HG03342 (cell line): Measurements from ENCODE around the gene JDP2.
"Not testable (repeated sequence)": the region's sequence is repeated elsewhere in the genome, so short reads cannot be mapped to it uniquely, and the experiment has no call there.

Experiments
- ATAC-seq: cut with Tn5 transposase; IDR thresholded peaks from one replicate; pipeline ENCODE4 v1.9.1; 2021; ENCODE audit warnings: mild to moderate bottlenecking, moderate library complexity; ENCODE audit not compliant: unreplicated experiment

Gene JDP2, protein sequence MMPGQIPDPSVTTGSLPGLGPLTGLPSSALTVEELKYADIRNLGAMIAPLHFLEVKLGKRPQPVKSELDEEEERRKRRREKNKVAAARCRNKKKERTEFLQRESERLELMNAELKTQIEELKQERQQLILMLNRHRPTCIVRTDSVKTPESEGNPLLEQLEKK

GRCh38 chr14:75427482-75428229 lies at the start of gene JDP2:
Gene JDP2 (plus strand): TSS chr14:75428022. CDS start chr14:75437921, 9,899 bp downstream.
- peak; percentile 40 for ATAC-seq

DNA sequence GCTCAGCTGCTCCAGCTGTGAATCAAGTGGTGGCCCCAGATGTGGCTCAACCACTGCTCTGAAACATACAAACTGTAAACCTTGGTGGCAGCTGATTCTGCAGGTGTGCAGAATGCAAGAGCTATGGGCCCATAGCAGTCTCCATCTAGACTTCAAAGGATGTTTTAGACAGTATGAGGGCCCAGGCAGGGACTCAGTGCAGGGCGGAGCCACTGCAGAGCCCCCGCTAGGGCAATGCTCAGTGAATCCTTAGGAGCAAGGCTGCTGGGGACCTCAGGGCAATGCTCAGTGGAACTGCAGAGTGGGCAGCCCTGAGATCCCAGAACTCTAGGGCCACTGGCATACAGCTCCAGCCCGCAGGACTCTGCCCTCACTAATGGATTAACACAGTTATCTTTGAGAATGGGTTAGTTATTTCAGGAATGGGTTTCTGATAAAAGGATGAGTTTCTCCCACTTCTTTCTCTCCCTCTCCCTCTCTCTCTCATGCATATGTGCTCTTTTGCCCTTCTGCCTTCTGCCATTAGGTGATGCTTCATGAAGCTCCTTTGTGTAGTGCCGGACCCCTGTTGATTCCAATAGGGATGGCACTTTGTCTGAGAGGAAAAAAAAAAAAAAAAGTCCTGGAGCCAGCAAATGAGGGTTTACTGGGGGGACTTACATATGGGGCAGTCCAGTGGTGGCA lies 48.4 kb upstream of the JDP2 start:
- ATAC-seq = no peak

- ATAC-seq = no peak
Observed at GRCh38 chr14:75379930-75380270, 47.9 kb upstream of the JDP2 start.

DNA sequence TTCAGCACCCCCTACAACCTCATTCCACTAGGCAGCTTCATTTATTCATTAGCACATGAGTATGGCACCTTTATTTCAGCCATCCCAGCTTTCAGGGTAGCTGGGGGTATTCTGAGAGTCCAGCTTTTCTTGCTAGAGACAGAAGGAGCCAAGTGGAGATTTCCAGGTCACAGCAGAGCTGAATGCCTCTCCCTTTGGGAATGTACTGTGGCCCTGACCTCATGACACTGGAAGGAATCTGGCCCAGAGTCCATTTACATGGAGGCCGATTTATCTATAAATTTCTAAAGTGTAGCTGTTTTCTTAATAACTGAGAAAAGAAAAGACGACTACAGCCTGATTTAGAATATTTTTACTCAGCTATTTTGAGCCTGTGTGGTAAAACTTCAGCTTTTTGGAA lies 47.2 kb upstream of the JDP2 start:
- ATAC-seq = no peak

- ATAC-seq = no peak
Observed at GRCh38 chr14:75381642-75382041, 46.2 kb upstream of the JDP2 start.

DNA sequence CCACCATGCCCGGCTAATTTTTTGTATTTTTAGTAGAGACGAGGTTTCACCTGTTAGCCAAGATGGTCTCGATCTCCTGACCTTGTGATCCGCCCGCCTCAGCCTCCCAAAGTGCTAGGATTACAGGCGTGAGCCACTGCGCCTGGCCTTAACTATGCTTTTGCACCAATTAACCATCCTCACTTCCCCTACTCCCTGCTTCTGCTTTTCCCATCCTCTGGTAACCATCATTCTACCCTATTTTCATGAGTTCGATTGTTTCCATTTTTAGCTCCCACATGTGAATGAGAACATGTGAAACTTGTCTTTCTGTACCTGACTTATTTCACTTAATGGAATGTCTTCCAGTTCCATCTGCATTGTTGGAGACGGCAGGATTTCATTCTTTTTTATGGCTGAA lies 44.6 kb upstream of the JDP2 start:
- ATAC-seq = not testable (repeated sequence)

- ATAC-seq = no peak
Observed at GRCh38 chr14:75383721-75384120, 44.1 kb upstream of the JDP2 start.

GRCh38 chr14:75389679-75390078 lies 38.1 kb upstream of the JDP2 start:
- no peak for ATAC-seq

DNA sequence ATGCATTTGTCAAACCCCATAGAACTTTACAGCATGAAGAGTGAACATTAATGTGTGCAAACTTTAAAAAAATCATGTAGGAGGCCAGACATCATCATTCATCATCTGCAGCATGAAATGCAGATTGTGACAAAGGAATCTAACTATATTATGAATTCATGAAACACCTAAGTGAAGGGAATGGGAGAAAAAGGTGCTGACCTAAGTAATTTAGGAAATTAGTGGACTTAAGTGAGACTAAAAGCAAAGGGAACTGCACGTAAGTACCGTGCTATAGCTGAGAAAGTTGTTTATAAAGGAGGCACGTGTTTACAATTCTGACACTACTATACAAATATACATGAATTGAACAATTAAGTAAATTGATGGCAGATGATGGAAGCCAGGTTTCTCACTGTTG lies 37.6 kb upstream of the JDP2 start:
- ATAC-seq = no peak

DNA sequence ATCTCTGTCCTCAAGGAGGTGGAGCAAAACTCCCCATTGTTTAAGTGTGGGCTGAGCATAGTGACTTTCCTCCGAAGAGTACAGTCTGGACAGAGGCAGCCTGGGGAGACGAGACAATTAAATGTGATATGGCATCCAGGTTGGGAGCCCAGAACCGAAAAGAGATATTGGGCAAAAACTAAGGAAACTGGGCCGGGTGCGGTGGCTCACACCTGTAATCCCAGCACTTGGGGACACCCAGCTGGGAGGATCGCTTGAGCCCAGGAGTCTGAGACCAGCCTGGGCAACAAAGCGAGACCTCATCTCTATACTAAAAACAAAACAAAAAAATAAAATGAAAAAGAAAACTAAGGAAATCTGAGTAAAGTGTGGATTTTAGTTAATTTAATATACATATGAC lies 35.9 kb upstream of the JDP2 start:
- ATAC-seq = no peak

DNA sequence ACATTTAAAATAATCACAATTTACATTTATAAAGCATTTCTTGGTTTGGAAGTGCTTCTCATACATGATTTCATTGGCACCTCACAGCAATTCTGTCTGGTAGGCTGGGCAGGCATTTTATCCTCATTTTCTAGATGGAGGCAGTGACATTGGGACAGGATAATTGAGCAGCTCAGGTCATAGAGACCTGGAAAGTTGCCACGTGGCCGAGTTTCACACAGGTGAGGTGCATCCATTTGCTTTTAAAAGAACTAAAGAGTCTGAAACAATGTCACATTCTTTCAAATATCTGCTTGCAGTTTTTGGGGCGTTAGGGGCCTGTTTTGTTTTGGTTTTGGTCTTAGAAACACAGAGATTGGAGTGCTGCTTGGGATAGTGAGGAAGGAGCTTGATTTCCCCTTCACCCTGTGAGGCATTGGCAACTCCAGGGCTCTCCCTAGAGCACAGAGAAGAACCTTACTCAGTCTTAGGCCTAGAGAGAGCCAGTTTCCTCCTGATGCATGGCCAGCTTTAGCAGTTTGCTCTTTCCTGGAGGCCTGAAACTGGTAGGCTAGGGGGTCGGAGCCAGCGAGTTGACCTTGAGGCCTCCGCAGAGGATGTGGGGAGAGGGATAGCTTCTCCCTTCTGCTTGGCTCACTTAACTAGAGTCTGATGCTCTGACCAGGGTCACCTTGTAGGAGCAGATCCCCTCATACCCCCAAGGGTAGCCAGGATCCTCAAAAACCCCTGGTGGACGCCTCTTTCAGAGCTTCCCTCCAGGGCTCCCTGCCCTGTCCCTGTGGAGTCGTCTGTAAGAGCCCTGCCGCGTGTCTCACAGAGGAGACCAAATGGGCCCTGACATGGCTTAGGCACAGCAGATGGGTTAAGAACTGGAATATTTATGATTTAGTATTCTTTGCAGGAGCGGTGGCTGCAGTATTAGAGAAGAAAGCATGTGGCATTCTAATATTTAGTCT lies 34.9 kb upstream of the JDP2 start:
- ATAC-seq = no peak

- no peak for ATAC-seq
Observed at GRCh38 chr14:75393794-75394193, 34.0 kb upstream of the JDP2 start.

DNA sequence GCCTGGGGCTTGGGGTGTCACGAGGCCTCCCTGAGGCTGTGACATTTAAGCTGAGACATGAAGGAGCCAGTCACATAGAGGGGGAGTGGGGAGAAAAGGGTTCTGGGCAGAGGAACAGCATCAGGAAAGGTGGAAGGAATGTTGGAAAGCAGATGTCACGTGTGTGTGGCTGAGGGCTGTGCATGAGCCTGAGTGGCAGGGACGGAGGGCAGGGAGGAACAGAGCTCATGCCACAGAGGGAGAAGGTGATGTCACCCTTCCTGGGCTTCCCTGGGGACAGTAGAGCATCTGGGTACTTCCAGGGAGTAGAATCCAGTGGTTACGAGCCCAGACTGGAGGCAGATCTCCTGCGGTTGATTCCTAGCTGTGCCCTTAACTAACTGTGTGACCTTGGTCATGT lies 32.0 kb upstream of the JDP2 start:
- ATAC-seq = no peak

GRCh38 chr14:75399321-75399720 lies 28.5 kb upstream of the JDP2 start:
- ATAC-seq = no peak

DNA sequence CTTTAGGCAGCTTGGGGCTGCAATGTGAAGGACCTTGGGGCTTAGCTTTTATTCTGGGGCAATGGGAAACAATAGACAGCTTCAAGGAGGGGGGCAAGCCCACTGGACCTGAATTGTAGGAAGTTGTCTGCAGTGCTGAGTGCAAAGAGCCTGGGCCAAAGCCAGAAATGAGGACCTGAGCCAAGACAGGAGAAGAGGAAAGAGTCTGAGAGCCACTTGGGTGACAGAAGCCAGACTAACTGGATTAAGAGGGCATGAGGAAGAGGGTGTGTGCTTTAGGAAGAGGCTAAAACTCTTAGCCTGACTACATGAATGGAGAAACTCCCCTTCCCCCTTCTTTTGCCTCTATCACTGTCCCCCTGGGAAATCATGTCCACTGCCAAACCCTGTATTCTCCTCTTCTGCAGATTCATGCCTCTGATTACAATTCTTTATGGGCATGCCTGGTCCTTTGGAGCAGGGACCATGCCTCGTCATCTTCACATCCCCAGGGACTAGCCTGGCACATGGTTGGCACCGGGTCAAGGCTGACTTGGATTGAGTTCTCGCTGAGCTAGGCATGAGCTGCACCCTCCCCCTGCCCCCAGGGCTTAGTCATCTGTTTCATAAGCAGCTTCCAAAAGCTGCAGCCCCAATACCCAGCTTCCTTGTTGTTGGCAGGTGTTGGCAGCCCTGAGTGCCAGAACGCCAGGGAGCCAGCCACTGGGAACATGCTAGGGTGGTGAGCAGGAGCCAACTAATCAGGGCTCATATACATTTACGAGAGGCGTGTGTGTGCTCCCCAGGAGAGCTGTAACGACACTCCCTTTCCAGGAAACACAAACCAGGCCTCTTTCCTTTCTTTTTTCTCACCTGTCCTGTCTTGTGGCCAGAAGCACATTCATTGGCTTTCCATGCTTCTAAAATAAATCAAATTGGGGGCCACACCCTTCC lies 27.7 kb upstream of the JDP2 start:
- ATAC-seq = no peak

DNA sequence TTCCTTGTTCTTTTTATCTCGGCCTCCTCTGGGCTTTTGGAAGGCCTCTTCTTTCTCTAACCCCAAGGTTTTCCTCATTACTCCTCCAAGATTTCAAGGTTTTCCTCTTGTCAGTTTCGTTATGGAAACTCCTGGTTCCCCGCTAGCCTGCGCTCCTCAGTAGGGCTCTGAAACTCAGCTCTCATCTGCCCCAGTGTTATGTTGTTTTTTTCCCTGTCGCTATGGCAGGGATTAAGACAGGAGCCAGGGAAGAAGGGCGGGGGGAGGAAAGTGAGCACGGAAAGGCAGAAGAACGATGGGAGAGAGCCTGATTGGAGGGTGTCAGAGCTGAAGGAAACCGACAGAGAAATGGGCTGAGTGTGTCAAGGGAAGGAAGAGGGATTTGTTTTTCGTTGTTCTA lies 26.5 kb upstream of the JDP2 start:
- no peak for ATAC-seq

GRCh38 chr14:75402867-75403413 lies 24.9 kb upstream of the JDP2 start:
- ATAC-seq = no peak

GRCh38 chr14:75404847-75405246 lies 23.0 kb upstream of the JDP2 start:
- no peak for ATAC-seq

DNA sequence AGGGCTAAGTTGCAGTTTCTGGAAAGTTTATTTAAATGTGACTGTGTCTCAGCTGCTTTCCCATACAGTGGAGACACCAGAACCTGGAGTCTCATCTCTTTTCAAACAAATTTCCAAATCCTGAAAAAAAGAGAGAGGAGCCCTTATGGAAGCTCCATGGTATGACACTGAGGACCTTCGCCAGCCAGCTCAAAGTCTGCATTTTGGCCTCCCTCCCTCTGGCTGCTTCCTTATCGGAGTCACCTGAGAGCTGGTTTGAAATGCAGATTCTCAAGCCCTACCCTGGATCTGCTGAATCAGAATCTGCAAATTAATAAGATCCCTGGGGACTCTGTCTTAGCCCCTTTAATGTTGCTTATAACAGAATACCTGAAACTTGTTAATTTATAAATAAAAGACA lies 21.7 kb upstream of the JDP2 start:
- no peak for ATAC-seq

- ATAC-seq = no peak
Observed at GRCh38 chr14:75406856-75407255, 21.0 kb upstream of the JDP2 start.
